Neuronal stem cell (in vitro differentiated cells): ENCODE data around the gene PRPH2.

Experiments used
- DNase-seq: peaks from one replicate; pipeline ENCODE4 v3.0.0-alpha.2; 2013; ENCODE audit warnings: low spot score
- H2AFZ ChIP-seq: one replicate; pipeline ENCODE4 v1.6.1; 2013; ENCODE audit warnings: mild to moderate bottlenecking, low read length, inconsistent platforms
- H2AK5ac ChIP-seq: 2 replicates; pipeline ENCODE4 v1.6.1; 2013; ENCODE audit warnings: low read depth, mild to moderate bottlenecking, inconsistent platforms, low read length, moderate library complexity, mixed read lengths
- H2BK120ac ChIP-seq: 2 replicates; pipeline ENCODE4 v1.6.1; 2013; ENCODE audit warnings: low read depth, mild to moderate bottlenecking, inconsistent platforms, low read length, moderate library complexity, mixed read lengths
- H2BK12ac ChIP-seq: one replicate; pipeline ENCODE4 v1.6.1; 2013; ENCODE audit warnings: low read length, inconsistent platforms
- H2BK15ac ChIP-seq: 2 replicates; pipeline ENCODE4 v1.6.1; 2013; ENCODE audit warnings: mild to moderate bottlenecking, low read length, inconsistent platforms, mixed read lengths
- H2BK5ac ChIP-seq: one replicate; pipeline ENCODE4 v1.6.1; 2013; ENCODE audit warnings: inconsistent platforms, mild to moderate bottlenecking, low read length, moderate library complexity
- H3K14ac ChIP-seq: one replicate; pipeline ENCODE4 v1.6.1; 2013; ENCODE audit warnings: low read length, inconsistent platforms
- H3K18ac ChIP-seq: 2 replicates; pipeline ENCODE4 v1.6.1; 2013; ENCODE audit warnings: low read length, inconsistent platforms
- H3K23ac ChIP-seq: 2 replicates; pipeline ENCODE4 v1.6.1; 2013; ENCODE audit warnings: low read depth, mild to moderate bottlenecking, mixed read lengths, low read length, inconsistent platforms; ENCODE audit not compliant: poor library complexity
- H3K27ac ChIP-seq: replicated peaks from 3 replicates; pipeline ENCODE4 v1.5.1; 2013; ENCODE audit warnings: low read length, inconsistent platforms
- H3K27me3 ChIP-seq, 3 experiments: 2 replicates each; pipeline ENCODE4 v1.6.1; 2013; ENCODE audit warnings: low read length in 3 of 3, mild to moderate bottlenecking in 2 of 3, inconsistent platforms in 1 of 3, low read depth in 1 of 3, mixed read lengths in 1 of 3, moderate library complexity in 1 of 3; ENCODE audit not compliant: control insufficient read depth in 3 of 3, insufficient read depth in 3 of 3
- H3K36me3 ChIP-seq, 2 donors: replicated peaks in 1 of 2; 2 replicates each; pipeline ENCODE4 v1.6.1; 2013; ENCODE audit warnings: low read length in 2 of 2; ENCODE audit not compliant: control insufficient read depth in 2 of 2, insufficient read depth in 2 of 2
- H3K4ac ChIP-seq: 2 replicates; pipeline ENCODE4 v1.6.1; 2013; ENCODE audit warnings: inconsistent platforms, mild to moderate bottlenecking, low read length, moderate library complexity
- H3K4me1 ChIP-seq, 2 donors: 1 replicate in 1 of 2; 2 replicates in 1 of 2; pipeline ENCODE4 v1.6.1; 2013; ENCODE audit warnings: low read length in 2 of 2, low read depth in 1 of 2; ENCODE audit not compliant: control insufficient read depth in 2 of 2, insufficient read depth in 1 of 2
- H3K4me2 ChIP-seq: one replicate; pipeline ENCODE4 v1.6.1; 2013; ENCODE audit warnings: mild to moderate bottlenecking, low read length, inconsistent platforms; ENCODE audit not compliant: insufficient read depth, poor library complexity, severe bottlenecking
- H3K4me3 ChIP-seq, 2 donors: 2 replicates each; pipeline ENCODE4 v1.5.1; 2013; ENCODE audit warnings: low read length in 2 of 2, mild to moderate bottlenecking in 2 of 2, inconsistent platforms in 1 of 2, moderate library complexity in 1 of 2
- H3K79me1 ChIP-seq: one replicate; pipeline ENCODE4 v1.6.1; 2013; ENCODE audit warnings: low read depth, mild to moderate bottlenecking, inconsistent platforms, low read length, moderate library complexity
- H3K9ac ChIP-seq: one replicate; pipeline ENCODE4 v1.6.1; 2013; ENCODE audit warnings: mild to moderate bottlenecking, low read depth, low read length, inconsistent platforms; ENCODE audit not compliant: poor library complexity
- H3K9me3 ChIP-seq, 2 donors: replicated peaks in 1 of 2; 2 replicates each; pipeline versions ENCODE3 to v1.6.1; 2013; ENCODE audit warnings: low read length in 2 of 2, mild to moderate bottlenecking in 2 of 2, inconsistent platforms in 1 of 2, low read depth in 1 of 2, mixed read lengths in 1 of 2, moderate library complexity in 1 of 2; ENCODE audit not compliant: control insufficient read depth in 2 of 2, insufficient read depth in 1 of 2
- H4K8ac ChIP-seq: one replicate; pipeline ENCODE4 v1.6.1; 2013; ENCODE audit warnings: low read depth, mild to moderate bottlenecking, inconsistent platforms, low read length, moderate library complexity
- H4K91ac ChIP-seq: one replicate; pipeline ENCODE4 v1.6.1; 2013; ENCODE audit warnings: low read length, low read depth, mild to moderate bottlenecking, inconsistent platforms; ENCODE audit not compliant: poor library complexity
- WGBS, 2 donors: extraction: QIAGEN DNeasy Blood & Tissue Kit; methylation state at CpG; one replicate each; pipeline ENCODE4 v1.1.7; 2013; ENCODE audit warnings: missing lambda C conversion rate in 2 of 2, mixed read lengths in 1 of 2; ENCODE audit not compliant: insufficient read length in 2 of 2, insufficient replicate concordance in 1 of 2; ENCODE audit errors: extremely low coverage in 2 of 2; 5-methylcytosine and 5-hydroxymethylcytosine counted together

PRPH2 gene

GRCh38 chr6:42766163-42766670 lies 43.8 kb upstream of the PRPH2 start:
- Histone ChIP-seq H2BK120ac (no peak overlapping the region), H2BK15ac (no peak overlapping the region), H3K27me3 (no peaks in the 10 kb centered on the region), H3K79me1 (no peaks in the 10 kb centered on the region), H2AFZ (no peak overlapping the region), H3K4me1 (peaks cover 3 to 7% of the 10 kb centered on the region in 2 donors), H3K23ac (no peak overlapping the region), H3K4me2 (no peak overlapping the region), H4K91ac (no peak overlapping the region), H4K8ac (no peak overlapping the region), H3K36me3 (no peaks in the 10 kb centered on the region), H3K4me3 (no peak overlapping the region), H3K18ac (no peak overlapping the region), H2BK12ac (no peak overlapping the region), H3K14ac (no peak overlapping the region), H3K9me3 (no peaks in the 10 kb centered on the region), H3K4ac (no peak overlapping the region), H3K9ac (no peak overlapping the region), H2AK5ac (no peak overlapping the region), H3K27ac (no peak overlapping the region), H2BK5ac (no peak overlapping the region)
- WGBS, 2 donors: no CpG with 5 or more reads among the region's 5 CpGs
- no peak for DNase-seq

- Histone ChIP-seq H3K9me3 (no peaks in the 10 kb centered on the region), H2AK5ac (no peak overlapping the region), H3K14ac (no peak overlapping the region), H3K18ac (no peak overlapping the region), H3K27ac (no peak overlapping the region), H3K4me2 (no peak overlapping the region), H3K79me1 (no peaks in the 10 kb centered on the region), H2BK120ac (no peak overlapping the region), H3K36me3 (no peaks in the 10 kb centered on the region), H3K4me3 (no peak overlapping the region), H2BK15ac (no peak overlapping the region), H3K27me3 (no peaks in the 10 kb centered on the region), H4K8ac (no peak overlapping the region), H2BK5ac (no peak overlapping the region), H3K23ac (no peak overlapping the region), H3K9ac (no peak overlapping the region), H2BK12ac (no peak overlapping the region), H3K4me1 (peaks cover 0 to 7% of the 10 kb centered on the region in 2 donors), H2AFZ (no peak overlapping the region), H4K91ac (no peak overlapping the region), H3K4ac (no peak overlapping the region)
- no CpG with 5 or more reads among the region's 9 CpGs for WGBS, 2 donors
- DNase-seq: no peak
Measured at GRCh38 chr6:42764911-42765648, 42.7 kb upstream of the PRPH2 start.

- Histone ChIP-seq H3K4me3 (no peak overlapping the region), H3K79me1 (no peaks in the 10 kb centered on the region), H3K36me3 (no peaks in the 10 kb centered on the region), H3K27ac (no peak overlapping the region), H2BK15ac (no peak overlapping the region), H3K9ac (no peak overlapping the region), H3K4ac (no peak overlapping the region), H4K91ac (no peak overlapping the region), H3K27me3 (no peaks in the 10 kb centered on the region), H3K9me3 (no peaks in the 10 kb centered on the region), H3K4me2 (no peak overlapping the region), H2AK5ac (no peak overlapping the region), H2BK120ac (no peak overlapping the region), H3K18ac (no peak overlapping the region), H3K23ac (no peak overlapping the region), H3K4me1 (peaks cover 0 to 7% of the 10 kb centered on the region in 2 donors), H4K8ac (no peak overlapping the region), H2BK12ac (no peak overlapping the region), H2BK5ac (no peak overlapping the region), H3K14ac (no peak overlapping the region), H2AFZ (no peak overlapping the region)
- no peak for DNase-seq
- no CpG with 5 or more reads among the region's 3 CpGs for WGBS, 2 donors
Measured at GRCh38 chr6:42762950-42763349, 40.6 kb upstream of the PRPH2 start.

GRCh38 chr6:42762426-42762859 lies 40.0 kb upstream of the PRPH2 start:
- Histone ChIP-seq H3K79me1 (no peaks in the 10 kb centered on the region), H4K91ac (no peak overlapping the region), H3K4me1 (peaks cover 0 to 7% of the 10 kb centered on the region in 2 donors), H2AK5ac (no peak overlapping the region), H3K4ac (no peak overlapping the region), H4K8ac (no peak overlapping the region), H2BK120ac (no peak overlapping the region), H3K36me3 (no peaks in the 10 kb centered on the region), H3K14ac (no peak overlapping the region), H3K27me3 (no peaks in the 10 kb centered on the region), H2BK15ac (no peak overlapping the region), H3K27ac (no peak overlapping the region), H3K23ac (no peak overlapping the region), H3K4me3 (no peak overlapping the region), H2BK12ac (no peak overlapping the region), H3K18ac (no peak overlapping the region), H3K4me2 (no peak overlapping the region), H2AFZ (no peak overlapping the region), H3K9ac (no peak overlapping the region), H2BK5ac (no peak overlapping the region), H3K9me3 (no peaks in the 10 kb centered on the region)
- DNase-seq: no peak
- no CpG with 5 or more reads among the region's 3 CpGs for WGBS, 2 donors
